Erythroblast (primary cell): ENCODE measurements around the gene MMP25.

Source experiments
- GATA1 ChIP-seq: IDR thresholded peaks from 2 replicates; pipeline ENCODE4 v1.6.1; 2011; ENCODE audit warnings: low read depth, mild to moderate bottlenecking, control low read depth, low read length, moderate library complexity
- POLR2A ChIP-seq: IDR thresholded peaks from 2 replicates; pipeline ENCODE4 v1.6.1; 2011; ENCODE audit warnings: mild to moderate bottlenecking, low read length

GRCh38 chr16:3047387-3047720, 993 bp downstream of the MMP25 start:
- TF ChIP-seq GATA1 = no peak
- TF ChIP-seq POLR2A = no peak
